ENCODE results near the gene CEP44. TPM values are rescaled to one million over a fixed set of nuclear protein-coding genes. Genes with fewer than 3 reads are reported as not detected.
"Not testable (repeated sequence)": the region's sequence is repeated elsewhere in the genome, so short reads cannot be mapped to it uniquely, and the experiment has no call there.

The CEP44 gene
- total RNA-seq, 4 donors from 2014 or later: 17.0 to 30.6 (median 24.8) TPM

DNA sequence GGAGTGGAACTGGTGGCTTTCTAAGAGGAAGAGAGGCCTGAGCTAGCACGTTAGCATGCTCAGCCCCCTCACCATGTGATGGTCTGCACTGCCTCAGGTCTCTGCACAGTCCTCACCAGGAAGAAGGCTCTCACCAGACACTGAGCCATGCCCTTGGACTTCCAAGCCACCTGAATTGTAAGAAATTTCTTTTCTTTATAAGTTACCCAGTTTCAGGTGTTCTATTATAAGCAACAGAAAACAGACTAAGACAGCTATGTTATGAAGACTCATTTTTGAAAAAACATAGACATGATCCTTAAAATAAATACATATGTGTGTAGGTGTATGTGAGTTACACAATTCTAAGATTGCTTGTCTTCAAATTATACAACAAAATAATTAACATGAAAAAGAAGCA is 74.7 kb downstream of the CEP44 start:
- 71 to 73% methylated on average over 1 of the region's 1 CpG for WGBS, 2 donors
- Histone ChIP-seq H3K36me3 (no peaks in the 10 kb centered on the region), H3K27me3 (no peaks in the 10 kb centered on the region), H3K27ac (no peak overlapping the region), H3K4me3 (replicated peaks in 1 of 3) (no peak overlapping the region), H3K9me3 (no peaks in the 10 kb centered on the region), H3K4me1 (no peaks in the 10 kb centered on the region)
- intact Hi-C loops (cut with DNase I): no loop called here
- DNase-seq: no peak
- TF ChIP-seq, protein P1, sequence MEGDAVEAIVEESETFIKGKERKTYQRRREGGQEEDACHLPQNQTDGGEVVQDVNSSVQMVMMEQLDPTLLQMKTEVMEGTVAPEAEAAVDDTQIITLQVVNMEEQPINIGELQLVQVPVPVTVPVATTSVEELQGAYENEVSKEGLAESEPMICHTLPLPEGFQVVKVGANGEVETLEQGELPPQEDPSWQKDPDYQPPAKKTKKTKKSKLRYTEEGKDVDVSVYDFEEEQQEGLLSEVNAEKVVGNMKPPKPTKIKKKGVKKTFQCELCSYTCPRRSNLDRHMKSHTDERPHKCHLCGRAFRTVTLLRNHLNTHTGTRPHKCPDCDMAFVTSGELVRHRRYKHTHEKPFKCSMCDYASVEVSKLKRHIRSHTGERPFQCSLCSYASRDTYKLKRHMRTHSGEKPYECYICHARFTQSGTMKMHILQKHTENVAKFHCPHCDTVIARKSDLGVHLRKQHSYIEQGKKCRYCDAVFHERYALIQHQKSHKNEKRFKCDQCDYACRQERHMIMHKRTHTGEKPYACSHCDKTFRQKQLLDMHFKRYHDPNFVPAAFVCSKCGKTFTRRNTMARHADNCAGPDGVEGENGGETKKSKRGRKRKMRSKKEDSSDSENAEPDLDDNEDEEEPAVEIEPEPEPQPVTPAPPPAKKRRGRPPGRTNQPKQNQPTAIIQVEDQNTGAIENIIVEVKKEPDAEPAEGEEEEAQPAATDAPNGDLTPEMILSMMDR (IDR thresholded peaks at IDR 0.05): no peak
- TF ChIP-seq POLR2A (IDR thresholded peaks at IDR 0.05): no peak

DNA sequence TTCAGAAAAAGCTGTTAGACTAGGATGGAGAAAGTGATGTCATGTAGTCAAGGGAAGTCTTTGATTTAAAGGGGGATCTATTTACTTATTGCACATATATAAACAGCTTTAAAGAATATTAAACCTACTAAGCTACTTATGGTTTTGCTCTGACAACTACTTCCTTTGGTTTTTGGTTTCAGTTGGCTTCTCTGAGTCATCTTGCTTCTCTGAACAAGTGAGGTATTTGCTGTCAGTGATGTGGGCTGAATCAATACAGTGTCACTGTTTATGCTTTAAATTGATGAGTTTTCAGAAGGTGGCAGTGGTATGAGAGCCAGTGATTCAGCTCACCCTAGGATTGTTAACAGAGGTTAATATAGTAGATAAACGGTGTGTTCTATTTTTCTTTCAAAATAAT is 75.1 kb downstream of the CEP44 start:
- TF ChIP-seq, protein P1 (IDR thresholded peaks at IDR 0.05): no peak
- no peak for TF ChIP-seq POLR2A (IDR thresholded peaks at IDR 0.05)
- Histone ChIP-seq H3K36me3 (no peaks in the 10 kb centered on the region), H3K27ac (no peak overlapping the region), H3K27me3 (no peaks in the 10 kb centered on the region), H3K9me3 (no peaks in the 10 kb centered on the region), H3K4me3 (replicated peaks in 1 of 3) (no peak overlapping the region), H3K4me1 (no peaks in the 10 kb centered on the region)
- WGBS, 2 donors: 93 to 98% methylated on average over 1 of the region's 1 CpG
- DNase-seq: no peak
- intact Hi-C loops (cut with DNase I): no loop called here

DNA sequence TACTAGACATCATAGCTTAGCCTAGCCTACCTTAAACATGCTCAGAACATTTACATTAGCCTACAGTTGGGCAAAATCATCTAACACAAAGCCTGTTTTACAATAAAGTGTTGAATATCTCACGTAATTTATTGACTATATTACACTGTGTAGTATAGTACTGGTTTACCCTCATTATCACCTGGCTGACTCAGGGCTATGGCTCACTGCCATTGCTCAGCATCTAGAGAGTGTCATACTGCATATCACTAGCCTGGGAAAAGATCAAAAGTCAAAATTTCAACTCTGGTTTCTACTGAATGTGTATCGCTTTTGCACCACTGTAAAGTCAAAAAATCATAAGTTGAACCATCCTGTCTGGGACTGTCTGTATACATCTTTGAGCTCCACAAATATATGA is 78.6 kb downstream of the CEP44 start:
- no peaks in the 10 kb centered on the region for H3K4me1 ChIP-seq
- no peak for DNase-seq
- H3K4me3 ChIP-seq (replicated peaks in 1 of 3): no peak overlapping the region
- H3K27ac ChIP-seq: no peak overlapping the region
- H3K36me3 ChIP-seq: no peaks in the 10 kb centered on the region
- no peak for TF ChIP-seq POLR2A (IDR thresholded peaks at IDR 0.05)
- TF ChIP-seq, protein P1 (IDR thresholded peaks at IDR 0.05): no peak
- WGBS, 2 donors: 87 to 93% methylated on average over 2 of the region's 2 CpGs
- intact Hi-C loops (cut with DNase I): no loop called here
- H3K27me3 ChIP-seq: no peaks in the 10 kb centered on the region
- H3K9me3 ChIP-seq: no peaks in the 10 kb centered on the region

DNA sequence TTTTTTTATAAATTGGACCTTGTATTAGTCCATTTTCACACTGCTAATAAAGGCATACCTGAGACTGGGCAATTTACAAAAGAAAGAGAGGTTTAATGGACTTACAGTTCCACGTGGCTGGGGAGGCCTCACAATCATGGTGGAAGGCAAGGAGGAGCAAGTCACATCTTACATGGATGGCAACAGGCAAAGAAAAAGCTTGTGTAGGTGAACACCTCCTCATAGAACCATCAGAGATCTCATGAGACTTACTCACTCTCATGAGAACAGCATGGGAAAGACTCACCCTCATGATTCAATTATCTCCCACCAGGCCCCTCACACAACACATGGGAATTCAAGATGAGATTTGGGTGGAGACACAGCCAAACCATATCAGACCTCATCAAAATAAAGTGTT is 80.1 kb downstream of the CEP44 start:
- 63 to 73% methylated on average over 1 of the region's 1 CpG for WGBS, 2 donors
- H3K4me3 ChIP-seq (replicated peaks in 1 of 3); H3K27ac ChIP-seq; H3K27me3 ChIP-seq; DNase-seq; H3K9me3 ChIP-seq; intact Hi-C loops (cut with DNase I); H3K4me1 ChIP-seq; H3K36me3 ChIP-seq: not testable (repeated sequence)

DNA sequence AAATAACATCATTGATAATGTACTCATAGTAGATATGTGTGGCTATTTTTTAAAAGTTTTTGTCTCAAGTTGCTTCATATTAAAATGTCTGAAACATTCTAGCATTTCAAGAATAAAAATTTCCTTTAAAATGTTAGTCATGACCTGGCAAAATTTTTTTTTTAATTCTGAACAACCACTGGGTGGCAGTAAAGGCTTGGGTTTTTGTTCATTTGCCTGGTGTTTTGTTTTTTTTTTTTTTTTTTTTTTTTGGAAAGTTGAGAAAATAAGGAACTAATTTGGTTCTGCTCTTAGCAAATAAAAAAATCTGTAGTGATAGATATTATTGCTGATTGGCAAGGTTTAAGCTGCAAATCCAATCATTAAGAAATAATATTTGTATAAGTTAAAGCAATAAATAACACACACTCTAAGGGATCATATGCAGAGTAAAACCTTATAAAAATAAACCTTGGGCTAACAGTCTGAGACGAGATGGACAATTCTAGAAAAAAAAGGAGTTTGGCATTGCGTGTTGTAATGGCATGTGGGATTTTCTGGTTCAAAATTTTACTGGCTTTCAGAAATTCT is 81.4 kb downstream of the CEP44 start:
- H3K36me3 ChIP-seq: no peaks in the 10 kb centered on the region
- no peak for DNase-seq
- TF ChIP-seq, protein P1 (IDR thresholded peaks at IDR 0.05): peak in 4 of 6 experiments; percentile 18 to 74 (median 47)
- TF ChIP-seq POLR2A (IDR thresholded peaks at IDR 0.05): no peak
- no peak overlapping the region for H3K4me3 ChIP-seq (replicated peaks in 1 of 3)
- H3K4me1 ChIP-seq: no peaks in the 10 kb centered on the region
- H3K27ac ChIP-seq: no peak overlapping the region
- H3K27me3 ChIP-seq: no peaks in the 10 kb centered on the region
- intact Hi-C loops (cut with DNase I): loop anchor here (5.0 kb wide), 1 partner anchor 262 kb away; no protein-coding TSS in a partner anchor
- H3K9me3 ChIP-seq: no peaks in the 10 kb centered on the region
- 10 to 11% methylated on average over 2 of the region's 2 CpGs for WGBS, 2 donors

Measured in thyroid gland (tissue), 4 donors.